ENCODE results near the gene FADS1.

Gene FADS1

DNA sequence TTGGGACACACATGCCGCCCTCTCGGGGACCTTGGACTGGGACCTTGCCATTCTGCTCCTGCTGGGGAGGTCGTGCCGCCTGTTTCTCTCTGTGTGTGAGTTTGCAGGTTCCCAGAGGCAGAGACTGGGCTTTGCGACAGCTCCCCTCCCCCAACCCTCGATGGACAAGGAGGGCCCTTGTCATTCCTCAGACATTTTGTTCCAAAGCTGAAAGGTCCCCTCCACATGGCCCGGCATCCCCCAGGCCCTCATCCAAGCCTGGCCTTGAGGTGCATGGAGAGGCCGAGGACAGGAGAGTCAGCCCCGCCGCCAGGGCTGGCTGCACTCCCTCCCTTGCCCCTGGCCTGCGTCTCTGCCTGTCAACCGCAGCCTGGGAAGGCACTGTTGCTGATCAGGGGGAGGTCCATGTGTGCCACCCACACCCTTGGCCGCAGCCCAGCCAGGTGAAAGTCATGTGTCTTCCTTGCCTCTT, 36.9 kb upstream of the FADS1 start:
- TF ChIP-seq, protein P1, sequence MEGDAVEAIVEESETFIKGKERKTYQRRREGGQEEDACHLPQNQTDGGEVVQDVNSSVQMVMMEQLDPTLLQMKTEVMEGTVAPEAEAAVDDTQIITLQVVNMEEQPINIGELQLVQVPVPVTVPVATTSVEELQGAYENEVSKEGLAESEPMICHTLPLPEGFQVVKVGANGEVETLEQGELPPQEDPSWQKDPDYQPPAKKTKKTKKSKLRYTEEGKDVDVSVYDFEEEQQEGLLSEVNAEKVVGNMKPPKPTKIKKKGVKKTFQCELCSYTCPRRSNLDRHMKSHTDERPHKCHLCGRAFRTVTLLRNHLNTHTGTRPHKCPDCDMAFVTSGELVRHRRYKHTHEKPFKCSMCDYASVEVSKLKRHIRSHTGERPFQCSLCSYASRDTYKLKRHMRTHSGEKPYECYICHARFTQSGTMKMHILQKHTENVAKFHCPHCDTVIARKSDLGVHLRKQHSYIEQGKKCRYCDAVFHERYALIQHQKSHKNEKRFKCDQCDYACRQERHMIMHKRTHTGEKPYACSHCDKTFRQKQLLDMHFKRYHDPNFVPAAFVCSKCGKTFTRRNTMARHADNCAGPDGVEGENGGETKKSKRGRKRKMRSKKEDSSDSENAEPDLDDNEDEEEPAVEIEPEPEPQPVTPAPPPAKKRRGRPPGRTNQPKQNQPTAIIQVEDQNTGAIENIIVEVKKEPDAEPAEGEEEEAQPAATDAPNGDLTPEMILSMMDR (conservative IDR thresholded peaks at IDR 0.05; ENCODE audit: low read depth): no peak
- peak overlapping the region; percentile 39; the same call in 1 of the 2 replicates for H3K27ac ChIP-seq
- no peak for DNase-seq (ENCODE audit: low spot score)
- CTCF ChIA-PET: interaction anchor here (1.1 to 1.9 kb wide), 2 partner anchors 57 to 229 kb away, joined by 5 read pairs; no protein-coding TSS in a partner anchor
- POLR2A ChIA-PET (ENCODE audit: low non-redundant PET): no interaction called here

DNA sequence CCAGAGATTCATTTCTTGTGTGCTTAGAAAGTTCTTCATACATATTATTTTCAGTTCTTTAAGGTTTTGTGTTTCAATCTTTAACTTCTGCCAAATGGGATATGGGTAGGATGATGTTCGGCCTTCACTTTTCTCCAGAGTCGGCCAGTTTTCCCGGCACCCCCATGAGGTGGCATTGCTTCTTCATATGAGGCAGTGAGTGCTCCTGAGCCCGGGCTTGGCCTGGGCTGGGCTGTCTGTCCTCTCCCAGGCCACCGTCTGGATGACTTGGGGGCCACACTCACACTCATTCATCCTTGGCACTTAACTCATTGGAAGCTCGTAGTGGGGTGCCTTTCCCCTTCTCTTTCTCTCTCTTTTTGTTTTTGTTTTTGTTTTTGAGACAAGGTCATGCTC, 35.1 kb upstream of the FADS1 start:
- ChIA-PET CTCF (interaction anchor here (0.6 to 0.7 kb wide), 2 partner anchors 21 to 319 kb away, joined by 3 to 6 read pairs; no protein-coding TSS in a partner anchor), POLR2A (ENCODE audit: low non-redundant PET) (no interaction called here)
- no peak for DNase-seq (ENCODE audit: low spot score)
- peak overlapping the region; percentile 1 for H3K27ac ChIP-seq
- TF ChIP-seq, protein P1 (conservative IDR thresholded peaks at IDR 0.05; ENCODE audit: low read depth): no peak

DNA sequence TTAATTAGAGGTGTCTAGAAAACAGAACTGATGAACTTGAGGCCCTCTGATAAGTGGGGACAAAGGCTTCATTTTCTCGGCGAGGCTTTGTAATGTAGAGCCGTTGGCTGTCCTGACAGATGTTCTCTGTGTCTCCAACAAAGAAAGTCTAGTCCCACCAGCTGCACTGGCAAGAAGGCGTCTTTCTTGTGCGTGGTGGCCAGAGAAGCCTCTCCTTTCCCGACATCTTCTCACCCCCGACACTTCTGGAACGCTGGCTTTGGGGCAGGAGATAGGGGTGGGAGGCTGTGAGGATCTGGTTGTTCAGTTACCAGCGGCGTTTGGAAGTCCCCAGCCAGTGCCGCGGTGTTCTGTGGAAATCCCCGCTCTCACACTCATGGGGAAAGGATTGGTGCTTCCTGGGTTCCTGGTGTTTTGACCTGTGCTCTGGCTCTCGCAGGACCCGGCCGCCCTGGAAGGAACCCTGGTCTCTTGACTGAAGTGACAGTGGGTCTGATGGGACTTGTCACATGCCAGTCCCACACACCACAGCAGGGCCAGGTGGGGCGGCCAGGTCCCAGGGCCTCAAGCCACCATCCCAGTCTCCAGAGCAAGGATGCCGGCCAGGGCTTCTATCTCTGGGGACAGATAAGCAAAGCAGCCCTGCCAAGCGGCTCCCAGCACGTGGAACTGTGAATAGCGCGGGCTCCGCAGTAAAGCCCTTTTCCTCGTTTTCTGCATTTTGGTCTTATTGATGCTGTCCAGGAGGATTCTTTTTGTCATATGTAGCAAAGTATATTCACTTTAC, 34.5 kb upstream of the FADS1 start:
- CTCF ChIA-PET: interaction anchor here (0.6 kb wide), 2 partner anchors 22 to 111 kb away, joined by 4 to 6 read pairs; no protein-coding TSS in a partner anchor
- TF ChIP-seq, protein P1 (conservative IDR thresholded peaks at IDR 0.05; ENCODE audit: low read depth): no peak
- POLR2A ChIA-PET (ENCODE audit: low non-redundant PET): interaction anchor here (0.7 kb wide), 1 partner anchor 28 kb away, joined by 3 read pairs; no protein-coding TSS in a partner anchor
- DNase-seq (ENCODE audit: low spot score): no peak
- peak overlapping the region; percentile 17 for H3K27ac ChIP-seq

DNA sequence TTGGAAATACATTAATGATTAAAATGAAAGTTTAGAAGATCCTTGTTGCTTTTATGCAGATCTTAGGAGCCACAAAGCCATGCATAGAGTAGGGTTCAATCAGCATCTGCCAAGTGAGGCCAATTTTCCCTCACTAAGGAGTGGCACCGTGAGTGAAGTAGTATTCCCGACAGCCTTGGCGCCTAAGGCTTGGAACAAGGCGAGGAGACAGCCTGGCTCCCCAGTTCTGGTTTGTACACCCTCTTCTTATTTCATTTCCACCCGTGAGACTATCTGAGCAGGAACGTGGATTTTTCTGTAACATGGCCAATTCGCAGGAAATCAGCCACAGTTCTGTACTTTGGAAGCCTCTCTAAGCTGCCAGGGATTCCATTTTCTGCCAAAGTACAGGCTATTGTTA, 33.9 kb upstream of the FADS1 start:
- TF ChIP-seq, protein P1 (conservative IDR thresholded peaks at IDR 0.05; ENCODE audit: low read depth): no peak
- DNase-seq (ENCODE audit: low spot score): no peak
- ChIA-PET CTCF (interaction anchor here (0.6 kb wide), 1 partner anchor 111 kb away, joined by 4 read pairs; no protein-coding TSS in a partner anchor), POLR2A (ENCODE audit: low non-redundant PET) (interaction anchor here (0.7 kb wide), 1 partner anchor 28 kb away, joined by 3 read pairs; no protein-coding TSS in a partner anchor)
- H3K27ac ChIP-seq: no peak overlapping the region

DNA sequence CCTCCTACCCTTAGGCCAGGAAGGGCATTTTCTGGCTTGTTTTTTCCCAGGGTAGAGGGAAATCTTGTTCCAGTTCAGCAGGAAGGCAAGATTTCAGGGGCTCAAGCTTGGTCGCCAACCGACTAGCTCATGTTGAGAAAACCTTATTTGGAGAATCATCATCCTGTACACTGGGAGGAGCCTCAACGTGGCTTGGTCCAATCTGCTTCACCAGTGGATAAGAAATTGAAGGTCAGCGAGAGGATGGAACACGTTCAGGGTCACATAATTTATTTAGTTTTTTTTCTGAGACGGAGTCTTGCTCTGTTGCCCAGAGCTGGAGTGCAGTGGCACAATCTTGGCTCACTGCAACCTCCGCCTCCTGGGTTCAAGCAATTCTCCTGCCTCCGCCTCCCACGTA, 31.8 kb upstream of the FADS1 start:
- CTCF ChIA-PET: no interaction called here

DNA sequence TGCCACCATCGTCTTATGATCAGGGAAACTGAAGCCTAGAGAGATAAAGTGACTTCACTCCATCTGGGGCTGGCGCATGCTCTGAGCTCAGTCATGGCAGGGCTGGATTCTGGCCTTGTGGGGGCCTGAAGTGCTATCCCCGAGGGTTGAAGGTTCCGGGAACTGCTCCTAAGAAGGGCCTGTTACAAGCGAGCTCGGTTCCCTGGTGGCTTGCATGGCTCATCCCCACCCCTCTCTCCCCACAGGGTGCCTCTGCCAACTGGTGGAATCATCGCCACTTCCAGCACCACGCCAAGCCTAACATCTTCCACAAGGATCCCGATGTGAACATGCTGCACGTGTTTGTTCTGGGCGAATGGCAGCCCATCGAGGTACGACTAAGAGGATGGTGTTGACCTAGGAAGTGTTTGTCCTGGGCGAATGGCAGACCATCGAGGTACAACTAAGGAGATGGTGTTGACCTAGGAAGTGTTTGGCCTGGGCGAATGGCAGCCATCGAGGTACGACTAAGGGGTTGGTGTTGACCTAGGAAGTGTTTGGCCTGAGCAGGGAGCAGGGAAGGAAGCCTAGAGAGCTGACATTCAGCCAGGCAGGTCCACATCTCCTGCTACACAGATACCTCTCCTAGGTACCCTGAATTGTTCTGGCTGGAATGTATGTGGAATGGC, 31.2 kb upstream of the FADS1 start:
- CTCF ChIA-PET: no interaction called here
- no peak for DNase-seq (ENCODE audit: low spot score)
- POLR2A ChIA-PET (ENCODE audit: low non-redundant PET): no interaction called here
- TF ChIP-seq, protein P1 (conservative IDR thresholded peaks at IDR 0.05; ENCODE audit: low read depth): no peak
- peak overlapping the region; percentile 34 for H3K27ac ChIP-seq

More for the DNA sequence above, 31.8 kb upstream of the FADS1 start:
- POLR2A ChIA-PET (ENCODE audit: low non-redundant PET): no interaction called here
- TF ChIP-seq, protein P1 (conservative IDR thresholded peaks at IDR 0.05; ENCODE audit: low read depth): no peak
- peak overlapping the region; percentile 16; the same call in 1 of the 2 replicates for H3K27ac ChIP-seq
- DNase-seq (ENCODE audit: low spot score): no peak
